Measurements from ENCODE around the gene MYOD1.

MYOD1 gene

DNA sequence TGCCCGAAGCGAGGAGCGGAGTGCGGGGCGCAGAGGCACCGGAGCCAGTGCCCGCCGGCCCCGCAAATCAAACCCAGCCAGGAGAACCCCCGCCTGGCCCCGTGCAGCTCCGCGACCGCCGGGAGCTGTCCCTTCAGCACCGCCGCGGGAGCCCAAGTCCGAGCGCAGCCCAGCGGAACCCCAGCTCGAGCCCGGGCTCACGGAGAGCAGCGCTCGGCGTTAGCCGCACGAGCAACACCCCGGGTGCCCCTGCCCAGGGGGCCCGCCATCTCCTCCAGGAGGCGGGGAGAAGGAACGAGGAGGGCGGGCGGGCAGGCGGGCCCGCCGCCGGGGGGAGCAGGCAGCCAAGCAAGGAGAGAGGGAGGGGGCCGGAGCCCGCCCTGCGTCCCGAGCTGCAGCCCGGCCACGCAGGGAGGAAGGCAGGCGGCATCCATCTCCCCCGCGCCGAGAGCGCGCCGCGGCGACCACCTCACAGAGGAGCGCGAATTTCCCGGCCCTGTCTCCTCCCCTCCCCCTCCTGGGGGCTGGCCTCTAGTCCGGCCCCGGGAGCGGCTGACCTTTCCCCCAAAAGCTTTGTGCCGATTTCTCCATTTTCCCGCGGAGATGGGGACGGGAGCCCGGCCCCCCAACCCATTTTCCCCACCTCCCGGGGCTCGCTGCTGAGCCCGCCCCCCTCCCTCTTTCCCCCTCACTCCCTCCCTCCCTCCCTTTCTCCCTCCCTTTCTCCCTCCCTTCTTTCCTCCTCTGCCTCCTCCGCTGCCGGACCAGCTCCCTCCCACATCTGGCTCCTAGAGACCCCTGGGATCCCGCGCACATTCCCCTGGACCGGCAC lies 15.8 kb downstream of the MYOD1 start:
- peak; percentile 77 for DNase-seq (ENCODE audit: low read depth)

DNA sequence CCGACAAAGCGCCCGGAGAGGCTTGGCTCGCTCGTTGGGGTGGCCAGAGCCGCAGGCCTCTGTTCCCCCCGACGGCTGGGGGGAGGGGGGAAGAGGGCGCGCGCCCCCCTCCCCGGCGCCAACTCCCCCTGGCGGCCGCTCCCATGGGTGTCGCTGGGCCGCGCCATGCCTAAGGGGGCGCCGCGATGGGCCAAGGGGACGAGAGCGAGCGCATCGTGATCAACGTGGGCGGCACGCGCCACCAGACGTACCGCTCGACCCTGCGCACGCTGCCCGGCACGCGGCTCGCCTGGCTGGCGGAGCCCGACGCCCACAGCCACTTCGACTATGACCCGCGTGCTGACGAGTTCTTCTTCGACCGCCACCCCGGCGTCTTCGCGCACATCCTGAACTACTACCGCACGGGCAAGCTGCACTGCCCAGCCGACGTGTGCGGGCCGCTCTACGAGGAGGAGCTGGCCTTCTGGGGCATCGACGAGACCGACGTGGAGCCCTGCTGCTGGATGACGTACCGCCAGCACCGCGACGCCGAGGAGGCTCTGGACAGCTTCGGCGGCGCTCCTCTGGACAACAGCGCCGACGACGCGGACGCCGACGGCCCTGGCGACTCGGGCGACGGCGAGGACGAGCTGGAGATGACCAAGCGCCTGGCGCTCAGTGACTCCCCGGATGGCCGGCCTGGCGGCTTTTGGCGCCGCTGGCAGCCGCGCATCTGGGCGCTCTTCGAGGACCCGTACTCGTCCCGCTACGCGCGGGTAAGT lies 16.6 kb downstream of the MYOD1 start:
- no peak for DNase-seq (ENCODE audit: low read depth)

DNA sequence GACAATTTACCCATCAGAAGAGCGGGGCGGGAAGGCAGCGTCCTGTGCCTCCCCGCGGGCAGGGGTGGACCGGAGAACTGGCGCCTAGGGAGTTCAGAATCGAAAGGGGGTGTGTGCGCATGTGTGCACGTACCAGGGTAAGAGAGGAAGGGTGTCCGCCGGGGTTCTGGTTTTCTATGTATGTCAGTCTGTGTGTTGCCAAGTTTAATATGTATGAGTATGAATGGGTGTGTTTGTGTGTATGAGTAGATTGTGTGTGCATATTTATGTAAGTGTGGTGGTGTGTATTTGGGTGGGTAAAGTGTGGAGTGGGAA lies 17.2 kb downstream of the MYOD1 start:
- no peak for DNase-seq (ENCODE audit: low read depth)

DNA sequence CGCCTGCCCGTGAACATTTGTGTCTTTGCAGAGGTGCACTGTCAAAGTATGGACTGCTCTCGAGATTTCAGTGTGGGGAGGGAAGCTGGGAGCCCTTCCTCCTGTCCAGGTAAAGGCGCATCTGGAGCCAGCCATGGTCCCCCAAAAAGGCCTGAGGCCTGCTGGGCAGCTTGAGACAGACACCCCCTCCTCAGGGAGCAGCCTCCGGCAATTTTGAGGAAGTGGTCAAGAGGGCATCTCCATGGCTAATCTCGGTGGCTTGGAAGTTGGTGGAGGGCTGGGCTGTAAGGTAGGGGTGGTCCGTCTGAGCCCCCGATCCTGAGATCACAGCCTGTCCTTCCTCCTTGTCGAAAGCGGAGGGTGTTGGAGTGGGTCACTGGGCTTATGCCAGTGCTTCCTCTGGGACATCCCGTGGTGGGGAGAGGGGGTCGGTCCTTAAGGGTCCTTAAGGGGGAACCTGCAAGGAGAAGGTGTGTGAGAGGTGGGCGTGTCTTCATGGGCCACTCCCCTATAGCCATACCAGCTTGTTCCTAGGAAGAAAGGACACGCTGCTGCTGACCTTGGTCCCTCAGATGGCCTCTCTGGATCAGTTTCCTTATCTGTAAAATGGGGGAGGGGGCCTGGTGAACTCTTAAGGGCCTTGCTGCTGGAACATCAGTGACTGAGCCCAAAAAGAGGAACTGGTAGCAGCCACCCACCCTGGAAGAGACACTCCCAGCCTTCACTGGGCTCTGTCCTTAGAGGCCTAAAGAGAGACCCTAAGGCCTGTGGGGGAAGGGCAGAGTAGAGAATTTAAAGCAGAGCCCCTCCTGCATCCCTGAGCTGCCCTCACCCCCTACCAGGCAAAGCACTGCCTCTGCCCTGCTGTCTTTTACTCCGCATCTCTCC lies 17.8 kb downstream of the MYOD1 start:
- DNase-seq (ENCODE audit: low read depth) = no peak

DNA sequence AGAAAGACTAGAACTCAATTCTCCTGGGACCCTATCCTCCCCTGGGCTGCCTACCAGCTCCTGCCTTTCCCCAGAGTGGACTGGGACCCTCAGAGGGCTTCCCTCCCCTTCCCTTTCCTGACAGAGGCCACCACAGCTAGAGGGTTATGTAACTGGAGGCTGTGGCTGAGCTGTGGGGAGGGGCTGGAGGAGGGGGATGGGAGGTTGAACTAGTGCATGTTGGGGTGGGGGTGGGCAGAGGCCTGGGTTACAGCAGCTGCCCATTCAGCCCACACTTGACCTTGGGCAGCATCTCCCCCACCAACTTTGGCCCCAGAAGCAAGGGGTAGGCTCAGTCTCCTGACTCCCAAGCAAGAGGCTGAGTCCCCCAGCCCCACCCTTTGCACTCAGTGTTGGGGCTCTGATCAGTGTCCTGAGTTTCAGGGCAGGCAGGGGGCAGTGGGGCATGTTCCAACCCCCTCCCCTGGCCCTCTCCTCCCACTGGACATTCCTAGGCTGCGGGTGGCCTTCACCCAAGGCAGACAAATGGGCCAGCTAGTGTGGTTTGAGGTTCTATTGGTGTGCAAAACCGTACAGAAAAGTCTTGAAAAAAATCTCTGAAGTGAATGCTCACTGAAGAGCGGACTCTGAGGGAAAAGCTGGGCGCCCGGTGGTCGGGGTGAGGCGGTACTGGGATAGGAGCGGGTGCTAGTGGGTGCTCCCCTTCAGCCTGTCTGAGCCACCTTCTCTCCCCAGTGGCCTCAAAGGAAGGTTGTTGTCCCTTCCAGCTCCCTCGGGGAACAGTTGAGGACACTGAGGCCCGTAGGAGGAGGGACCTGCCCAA lies 19.0 kb downstream of the MYOD1 start:
- DNase-seq (ENCODE audit: low read depth) = no peak

DNA sequence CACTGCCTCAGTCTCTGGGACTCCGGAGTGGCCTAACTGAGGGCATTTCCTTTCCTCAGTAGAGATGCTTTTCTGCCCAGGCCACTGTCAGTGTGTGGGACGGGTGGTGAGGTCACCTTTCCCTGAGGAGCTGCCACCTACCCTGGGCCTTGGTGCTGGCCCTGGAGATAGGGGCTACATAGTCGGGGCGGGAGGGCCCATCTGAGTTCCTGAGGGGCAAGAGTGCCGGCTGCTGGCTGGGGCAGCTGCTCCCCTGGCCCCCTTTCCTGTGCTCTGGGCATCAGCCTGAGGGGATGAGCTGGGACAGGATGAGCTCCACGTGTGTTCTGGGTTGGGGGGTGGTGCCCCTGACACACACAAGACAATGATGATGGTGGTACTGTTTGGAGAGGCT lies 20.6 kb downstream of the MYOD1 start:
- DNase-seq (ENCODE audit: low read depth) = no peak

DNA sequence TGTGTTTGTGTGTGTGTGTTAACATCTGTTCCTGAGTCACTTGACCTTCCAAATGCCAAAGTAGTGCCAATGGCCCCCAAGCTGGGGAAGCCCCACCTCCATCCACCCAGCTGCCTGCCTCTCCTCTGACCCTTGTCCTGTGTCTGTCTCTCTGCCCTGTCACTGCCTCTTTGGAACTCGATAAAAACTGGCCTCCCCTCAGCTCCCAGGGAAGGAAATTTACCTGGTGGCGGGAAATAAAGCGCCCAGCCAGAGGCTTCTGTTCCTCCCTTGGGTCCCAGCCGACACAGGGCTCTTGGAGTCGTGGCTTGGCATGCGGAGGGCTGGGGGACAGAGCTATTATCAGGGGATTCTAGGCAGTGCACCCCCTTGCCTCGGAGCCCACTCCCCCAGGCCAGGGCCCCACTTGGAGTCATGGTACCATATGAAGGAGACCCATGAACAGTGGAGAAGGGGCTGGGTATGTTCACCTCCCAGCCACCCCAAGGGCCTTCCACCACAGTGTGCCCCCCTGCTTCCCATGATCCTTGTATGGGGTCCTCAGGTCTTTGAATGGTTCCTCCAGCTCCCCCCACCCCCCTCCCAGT lies 21.4 kb downstream of the MYOD1 start:
- no peak for DNase-seq (ENCODE audit: low read depth)

DNA sequence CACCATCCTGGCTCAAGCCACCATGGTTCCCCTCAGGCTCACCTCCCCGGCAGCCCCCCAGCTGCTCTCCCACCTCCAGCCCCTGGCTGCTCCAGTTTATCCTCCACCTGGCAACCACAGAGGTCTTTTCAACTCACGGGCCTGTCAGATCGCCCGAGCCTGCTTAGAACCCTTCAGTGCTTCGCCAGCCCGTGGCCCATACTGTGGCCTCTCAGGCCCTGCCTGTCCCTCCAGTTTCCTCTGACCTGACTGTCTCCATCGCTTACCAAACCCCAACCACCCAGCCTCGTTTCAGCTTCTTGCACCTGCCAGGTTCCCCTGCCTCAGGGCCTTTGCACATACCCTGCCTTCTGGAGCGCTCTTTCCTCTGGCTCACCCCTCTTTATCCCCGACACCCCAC lies 22.1 kb downstream of the MYOD1 start:
- DNase-seq (ENCODE audit: low read depth) = no peak

DNA sequence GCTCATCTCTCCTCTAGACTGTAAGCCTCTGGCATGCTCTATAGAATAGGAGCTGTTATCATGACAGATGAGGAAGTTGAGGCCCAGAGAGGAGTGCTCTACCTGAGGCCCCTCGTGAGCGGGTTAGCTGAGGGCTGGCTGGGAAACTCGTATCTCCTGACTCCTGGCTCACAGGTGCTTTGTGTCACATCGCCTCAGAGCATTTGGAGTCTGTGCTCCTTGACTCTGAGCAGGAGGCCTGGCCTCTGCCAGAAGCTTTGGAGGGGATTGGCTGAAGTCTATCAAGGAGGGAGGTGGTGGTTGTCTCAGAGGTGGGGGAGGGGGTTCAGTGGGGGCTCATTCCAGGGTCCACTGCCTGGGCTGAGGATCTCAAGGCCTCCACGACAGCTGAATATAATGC lies 22.6 kb downstream of the MYOD1 start:
- DNase-seq (ENCODE audit: low read depth) = no peak

DNA sequence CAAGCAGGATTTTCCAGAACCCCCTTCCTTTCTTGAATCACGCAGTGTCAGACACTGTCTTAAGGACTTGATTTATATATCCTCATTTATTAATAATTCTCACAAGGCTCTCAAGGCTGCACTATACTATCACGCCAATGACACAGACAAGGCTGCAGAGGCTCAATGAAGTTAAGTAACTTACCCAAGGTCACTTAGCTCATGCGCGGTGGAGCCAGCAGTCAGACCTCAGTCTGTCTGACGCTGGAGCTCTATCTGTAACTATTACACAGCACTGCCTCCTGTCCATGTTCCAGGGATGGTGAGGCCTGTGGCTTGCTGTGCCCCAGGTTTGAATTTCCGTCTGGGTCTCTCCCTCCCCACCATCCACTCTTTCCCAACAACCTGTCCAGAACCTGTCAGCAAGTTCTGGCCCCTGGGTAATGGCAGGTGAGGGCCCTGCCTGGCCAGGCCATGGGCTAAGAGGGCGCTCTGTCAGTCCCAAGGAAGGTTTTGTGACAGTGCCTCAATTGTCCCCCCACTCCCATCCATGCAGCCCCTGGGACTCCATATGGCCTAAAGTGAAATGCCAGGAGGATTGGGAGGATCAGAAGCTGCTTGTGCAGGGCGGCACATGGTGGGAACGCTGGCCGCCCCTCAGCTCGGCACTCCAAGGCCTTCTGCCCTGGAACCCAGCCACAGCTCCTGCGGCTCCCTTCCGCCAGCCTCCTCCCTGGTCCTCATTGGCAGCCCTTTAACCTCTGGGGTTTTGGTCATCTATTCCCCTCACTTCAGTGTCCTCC lies 23.8 kb downstream of the MYOD1 start:
- DNase-seq (ENCODE audit: low read depth) = no peak

DNA sequence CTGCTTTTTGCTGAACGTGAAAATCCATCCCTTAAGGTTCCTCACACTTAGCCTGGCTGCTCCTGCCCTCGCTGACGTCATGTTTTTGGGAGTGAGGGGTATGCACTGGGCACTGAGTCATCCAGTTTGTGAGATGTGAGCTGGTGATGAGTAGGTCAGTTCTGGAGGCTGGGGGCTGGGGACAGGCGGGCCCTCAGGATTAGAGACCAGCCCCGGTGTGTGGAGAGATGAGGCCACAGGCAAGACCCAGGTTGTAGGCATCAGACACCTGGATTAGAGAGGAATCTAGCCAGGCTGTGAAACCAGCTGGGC lies 24.4 kb downstream of the MYOD1 start:
- peak; percentile 20 for DNase-seq (ENCODE audit: low read depth)

DNA sequence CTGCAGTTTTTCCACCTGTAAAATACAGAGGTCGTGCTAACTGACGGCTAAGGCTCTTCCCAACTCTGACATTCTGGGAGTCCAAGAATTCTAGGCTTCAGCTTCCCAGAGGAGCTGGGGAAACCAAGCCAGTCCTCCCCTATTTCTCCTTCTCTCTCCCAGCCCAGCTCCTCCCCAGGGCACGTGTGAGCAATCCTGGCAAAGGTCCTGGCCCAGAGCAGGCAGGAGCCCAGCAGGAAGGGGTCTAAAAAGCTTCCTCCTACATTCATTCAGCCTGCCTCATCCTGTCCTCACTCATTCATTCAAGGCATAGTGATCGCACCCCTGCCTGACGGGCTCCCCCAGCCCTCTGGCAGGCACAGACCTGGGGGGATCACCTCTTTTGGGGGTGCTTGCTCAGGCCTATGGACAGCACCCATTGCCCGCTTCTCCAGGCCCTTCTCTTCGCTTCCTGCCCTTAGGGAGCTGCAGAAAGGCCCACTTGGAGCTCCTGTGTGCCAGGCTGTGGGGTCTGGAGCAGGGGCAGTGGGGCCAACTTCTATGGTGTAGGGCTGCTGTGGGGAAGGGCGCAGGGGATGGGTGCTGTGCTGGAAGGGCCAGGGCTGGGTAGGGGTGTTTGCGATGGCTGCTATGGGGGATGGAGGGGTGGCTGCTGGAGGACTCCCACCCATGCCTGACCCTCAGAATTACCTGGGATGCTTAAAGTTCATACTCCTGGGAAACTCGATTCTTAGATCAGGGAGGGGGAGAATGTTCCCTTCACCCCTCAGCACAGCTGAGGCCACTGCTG lies 25.0 kb downstream of the MYOD1 start:
- DNase-seq (ENCODE audit: low read depth) = no peak

DNA sequence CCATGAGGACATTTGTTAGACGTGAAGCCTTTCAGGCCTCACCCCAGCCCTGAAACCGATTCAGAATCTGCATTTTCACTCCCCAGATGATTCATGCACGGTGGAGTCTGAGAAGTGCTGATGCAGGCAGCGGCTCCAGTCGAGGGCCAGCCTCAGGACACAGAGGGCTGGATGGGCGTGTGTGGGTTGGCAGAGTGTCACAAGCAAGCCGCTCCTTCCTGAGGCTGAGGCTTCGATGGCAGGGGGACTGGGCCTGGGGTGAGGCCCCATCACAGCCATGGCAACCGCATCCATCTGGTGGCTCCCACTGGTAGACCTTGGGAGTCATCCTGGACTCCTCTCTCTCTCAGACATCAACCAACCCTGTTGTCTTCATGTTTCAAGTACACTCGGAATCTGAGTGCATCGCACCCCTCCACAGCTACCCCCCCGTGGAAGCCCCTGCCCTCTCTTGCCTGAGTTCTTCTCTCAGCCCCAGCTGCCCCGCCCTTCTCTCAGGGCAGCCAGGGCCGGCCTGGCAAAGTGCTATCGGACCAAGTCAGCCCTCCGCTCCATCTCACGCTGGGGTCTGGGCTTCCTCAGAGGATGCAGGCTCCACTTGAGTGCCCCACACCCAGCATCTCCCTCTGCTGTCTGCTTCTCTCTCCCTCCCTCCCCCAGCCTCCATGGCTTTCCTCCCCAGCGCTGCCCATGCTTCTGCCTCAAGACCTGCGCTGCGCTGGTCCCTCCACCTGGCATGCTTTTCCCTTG lies 25.8 kb downstream of the MYOD1 start:
- no peak for DNase-seq (ENCODE audit: low read depth)

DNA sequence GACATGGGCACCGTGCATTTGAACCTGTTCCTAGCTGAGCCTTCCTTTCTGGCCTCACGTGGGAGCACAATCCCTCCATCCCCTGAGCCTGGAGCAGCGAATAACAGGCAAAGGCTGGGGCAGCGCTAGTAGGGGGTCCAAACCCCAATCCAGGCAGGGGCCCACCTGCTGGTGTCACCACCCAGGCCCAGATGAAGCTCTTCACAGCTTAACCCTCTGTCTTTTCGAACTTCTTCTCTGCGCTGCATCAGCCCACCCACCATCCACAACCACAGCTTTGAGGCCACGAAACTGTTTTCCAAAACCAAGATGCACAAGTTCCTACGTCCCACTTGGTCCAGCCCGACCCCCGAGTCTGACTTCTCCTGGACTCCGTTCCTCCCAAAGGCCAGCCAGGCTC lies 26.7 kb downstream of the MYOD1 start:
- no peak for DNase-seq (ENCODE audit: low read depth)

DNA sequence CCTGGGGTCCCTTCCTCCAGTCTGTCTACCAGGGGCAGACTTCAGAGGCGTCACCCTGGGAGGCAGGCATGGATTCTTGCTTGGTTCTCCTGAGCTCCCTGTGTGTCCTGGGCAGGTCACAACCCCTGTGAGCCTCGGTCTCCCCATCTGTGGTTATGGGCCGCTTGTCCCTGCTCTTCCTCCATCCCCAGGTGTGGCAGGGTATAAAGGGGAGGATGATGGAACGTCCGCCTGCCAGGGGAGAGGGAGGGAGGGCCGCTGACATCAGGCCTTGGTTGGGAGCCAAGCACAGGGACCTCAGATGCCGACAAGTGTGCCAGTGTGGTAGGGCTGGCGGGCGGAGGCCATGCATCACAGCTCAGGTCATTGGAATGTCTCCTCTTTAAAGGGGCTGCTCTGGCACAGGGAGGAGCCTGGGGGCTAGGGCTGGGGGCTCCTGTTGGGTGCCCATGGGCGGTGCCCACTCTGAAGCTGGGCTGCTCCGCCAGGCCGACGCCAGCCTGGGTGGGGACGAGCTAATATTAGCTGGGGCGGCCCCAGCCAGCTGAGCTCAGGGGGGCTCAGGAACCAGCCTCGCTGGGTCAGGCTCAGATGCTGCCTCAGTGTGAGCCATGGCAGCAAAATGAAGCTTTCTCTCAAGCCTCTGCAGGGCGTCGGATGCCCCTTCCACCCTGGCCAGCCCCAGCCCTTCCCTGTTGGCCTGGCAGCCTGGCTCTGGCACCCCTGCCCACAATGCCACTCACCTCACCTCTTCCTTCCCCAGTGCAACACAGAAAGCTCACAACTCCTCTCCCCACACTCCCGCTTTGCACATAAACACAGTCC lies 28.0 kb downstream of the MYOD1 start:
- no peak for DNase-seq (ENCODE audit: low read depth)

DNA sequence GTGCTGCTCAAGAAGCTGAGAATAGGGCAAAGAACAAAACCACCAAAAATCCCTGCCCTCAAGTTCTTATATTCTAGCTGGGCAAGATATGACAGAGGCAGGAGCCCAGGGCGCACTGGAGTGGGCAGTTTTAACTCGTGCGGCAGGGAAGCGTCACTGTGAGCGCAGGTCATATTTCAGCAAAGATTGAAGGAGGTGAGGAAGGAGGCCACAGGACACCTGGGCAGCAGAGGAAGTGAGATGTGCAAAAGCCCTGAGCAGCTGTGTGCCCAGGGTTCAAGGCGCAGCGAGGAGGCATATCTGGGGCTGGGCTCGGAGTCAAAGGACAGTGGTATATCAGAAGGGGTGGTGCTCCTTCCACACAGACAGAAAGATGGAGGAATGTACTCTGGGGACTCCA lies 28.7 kb downstream of the MYOD1 start:
- no peak for DNase-seq (ENCODE audit: low read depth)

DNA sequence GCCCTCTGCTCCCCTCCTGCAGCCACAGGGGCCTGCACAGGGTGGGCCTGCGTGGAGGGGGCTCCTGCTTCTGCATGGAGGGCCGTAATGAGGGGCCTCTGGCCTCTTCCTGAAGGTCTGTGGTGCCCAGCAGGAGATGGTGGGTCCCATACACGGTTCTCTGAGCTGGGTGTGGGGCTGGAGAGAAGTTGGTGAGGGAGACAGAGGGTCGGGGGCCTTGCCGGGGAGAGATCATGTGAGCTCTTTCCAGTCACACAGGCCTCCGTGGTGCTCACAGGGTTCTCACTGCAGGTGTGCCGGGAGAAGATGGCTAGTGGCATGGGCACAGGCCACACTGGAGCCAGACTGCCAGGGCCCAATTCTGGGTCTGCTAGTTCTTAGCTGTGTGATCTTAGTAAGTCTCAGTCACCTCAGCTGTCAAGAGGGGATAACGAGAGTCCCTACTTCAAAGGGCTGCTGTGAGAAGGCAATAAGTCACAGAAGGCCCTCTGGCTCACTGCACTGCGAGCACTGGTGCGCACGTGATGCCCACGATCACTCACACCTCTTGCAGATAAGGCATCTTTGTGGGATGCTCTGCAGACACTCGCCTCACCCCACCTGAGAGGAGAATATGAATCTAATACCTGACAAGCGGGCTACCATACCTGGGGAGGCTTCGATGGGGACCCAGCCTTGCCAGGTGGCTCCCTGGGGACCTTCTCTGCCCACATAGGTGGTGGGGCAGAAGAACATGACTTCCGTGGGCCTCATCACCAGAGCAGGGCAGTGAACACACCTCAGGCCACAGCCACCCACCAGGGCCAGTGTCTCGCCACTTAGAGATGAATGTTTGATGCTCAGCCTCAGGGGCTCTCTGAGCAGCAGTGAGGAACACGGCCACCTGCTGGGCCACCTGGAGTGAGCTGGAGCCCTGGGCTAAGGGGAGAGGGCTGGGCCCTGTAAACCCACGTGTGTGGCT lies 29.7 kb downstream of the MYOD1 start:
- no peak for DNase-seq (ENCODE audit: low read depth)
